Pancreas (tissue), 10 donors: Measurements from ENCODE around the gene MT1A. TPM values are rescaled to one million over a fixed set of nuclear protein-coding genes. Genes with fewer than 3 reads are reported as not detected.
"Not testable (repeated sequence)": the region's sequence is repeated elsewhere in the genome, so short reads cannot be mapped to it uniquely, and the experiment has no call there.

Experiments used
- ATAC-seq, 4 donors: fragments of 200-7000 bp; cut with Tn5 transposase; one replicate each; pipeline versions ENCODE4 v1.8.0 to v1.9.1; 2020; ENCODE audit warnings: mild to moderate bottlenecking in 4 of 4, moderate library complexity in 4 of 4
- DNase-seq, 6 donors: peaks; one replicate each; pipeline ENCODE4 v3.0.0-alpha.2; 2020
- FAIRE-seq: peaks from 2 replicates; lab custom pipeline; 2012; peaks lifted over from hg19 to GRCh38; lab: Jason Lieb, UNC
- H3K27ac ChIP-seq, 4 donors: fragments of 200-600 bp; sonication (generic); 1 replicate in 3 of 4; 2 replicates in 1 of 4; pipeline versions ENCODE4 v1.5.0 to v1.8.0; 2020
- H3K27me3 ChIP-seq, 4 donors: fragments of 200-600 bp; one replicate each; pipeline ENCODE4 v1.8.0; 2021
- H3K36me3 ChIP-seq, 3 donors: fragments of 200-600 bp; sonication (generic) in 1 of 3; one replicate each; pipeline versions ENCODE4 v1.5.0 to v1.8.0; 2020 to 2021
- H3K4me1 ChIP-seq, 3 donors: fragments of 200-600 bp; one replicate each; pipeline ENCODE4 v1.8.0; 2021
- H3K4me3 ChIP-seq, 4 donors: fragments of 200-600 bp; sonication (generic) in 2 of 4; one replicate each; pipeline versions ENCODE4 v1.5.0 to v1.8.0; 2020 to 2021
- H3K9me3 ChIP-seq, 4 donors: fragments of 200-600 bp; one replicate each; pipeline ENCODE4 v1.8.0; 2021
- WGBS, 2 donors: extraction: QIAGEN DNeasy Blood & Tissue Kit; methylation state at CpG; one replicate each; pipeline ENCODE4 v1.1.7; 2013; 5-methylcytosine and 5-hydroxymethylcytosine counted together
- intact Hi-C, 3 donors: fragments of 100-400 bp; cut with DNase I; formaldehyde crosslinking; loops; one replicate each; pipeline versions ENCODE4 v1.11.1 to v1.14.2; 2022
- polyA plus RNA-seq, 2 donors: library from polyadenylated mRNA; stranded (reverse); fragments of 200-250 nt; gene quantifications; one replicate each; pipeline ENCODE4 v1.2.3, GENCODE V29; 2013
- total RNA-seq, 6 donors: library from RNA; stranded (reverse); fragmentation: NEBNext Ultra II Directional in 4 of 6; extraction: Animal tissue kit (Norgen Biotek cat#: 25700) in 4 of 6; gene quantifications; one replicate each; pipeline versions ENCODE4 v1.2.1 to v1.2.4, GENCODE V29; 2021 to 2023
- TF ChIP-seq, protein P1 (sequence below), 4 donors: fragments of 200-600 bp; sonication (generic) in 3 of 4; IDR thresholded peaks; one replicate each; pipeline versions ENCODE4 v1.5.0 to v1.8.0; 2021; ENCODE audit warnings: antibody characterized with exemption in 4 of 4
- donor health status: healthy with polysubstance abuse.
- donor health status: DM: no; HTN: no; CAD: no; lungs with moderate emphysema.
- donor health status: DM: no; HTN: no; CAD: no.
- donor health status: control.
- donor health status: control.
- donor health status: Bipolar disorder and iron deficiency.
- donor health status: DM: yes; HTN: yes; CAD: no.
- donor health status: DM: no; HTN: no; CAD: no.
- donor health status: DM: no; HTN: no; CAD: no.
- donor health status: DM: yes; HTN: yes; CAD: no.

MT1A gene
- total and polyA plus RNA-seq, 8 donors, result 1.6 to 66.7 (median 4.4) TPM

- Histone ChIP-seq H3K27ac (peak overlapping the region; percentile 79 to 90 (median 84)), H3K27me3 (no peaks in the 10 kb centered on the region), H3K4me3 (peak overlapping the region; percentile 48 to 83 (median 64)), H3K9me3 (no peaks in the 10 kb centered on the region), H3K4me1 (peaks cover 4 to 12% (median 6%) of the 10 kb centered on the region in 3 donors), H3K36me3 (no peaks in the 10 kb centered on the region)
- TF ChIP-seq, protein P1, sequence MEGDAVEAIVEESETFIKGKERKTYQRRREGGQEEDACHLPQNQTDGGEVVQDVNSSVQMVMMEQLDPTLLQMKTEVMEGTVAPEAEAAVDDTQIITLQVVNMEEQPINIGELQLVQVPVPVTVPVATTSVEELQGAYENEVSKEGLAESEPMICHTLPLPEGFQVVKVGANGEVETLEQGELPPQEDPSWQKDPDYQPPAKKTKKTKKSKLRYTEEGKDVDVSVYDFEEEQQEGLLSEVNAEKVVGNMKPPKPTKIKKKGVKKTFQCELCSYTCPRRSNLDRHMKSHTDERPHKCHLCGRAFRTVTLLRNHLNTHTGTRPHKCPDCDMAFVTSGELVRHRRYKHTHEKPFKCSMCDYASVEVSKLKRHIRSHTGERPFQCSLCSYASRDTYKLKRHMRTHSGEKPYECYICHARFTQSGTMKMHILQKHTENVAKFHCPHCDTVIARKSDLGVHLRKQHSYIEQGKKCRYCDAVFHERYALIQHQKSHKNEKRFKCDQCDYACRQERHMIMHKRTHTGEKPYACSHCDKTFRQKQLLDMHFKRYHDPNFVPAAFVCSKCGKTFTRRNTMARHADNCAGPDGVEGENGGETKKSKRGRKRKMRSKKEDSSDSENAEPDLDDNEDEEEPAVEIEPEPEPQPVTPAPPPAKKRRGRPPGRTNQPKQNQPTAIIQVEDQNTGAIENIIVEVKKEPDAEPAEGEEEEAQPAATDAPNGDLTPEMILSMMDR (IDR thresholded peaks at IDR 0.05), result no peak
- FAIRE-seq (no peak), DNase-seq (peak in 3 of 6 donors; percentile 66 to 69 (median 68)), ATAC-seq (peak in 3 of 4 donors; percentile 10 to 24 (median 16))
- intact Hi-C loops, result no loop called here
- WGBS, 2 donors, result 2 to 6% methylated on average over 10 of the region's 10 CpGs
These were observed 19.9 kb downstream of the MT1A start for GRCh38 chr16:56658327-56658875.

GRCh38 chr16:56662357-56663354, 24.2 kb downstream of the MT1A start:
- FAIRE-seq, result no peak
- no peaks in the 10 kb centered on the region for H3K36me3 ChIP-seq

GRCh38 chr16:56664506-56664905, 26.0 kb downstream of the MT1A start:
- Histone ChIP-seq H3K4me3 (no peak overlapping the region), H3K9me3 (no peaks in the 10 kb centered on the region), H3K4me1 (peaks cover 2 to 4% (median 3%) of the 10 kb centered on the region in 3 donors), H3K36me3 (no peaks in the 10 kb centered on the region), H3K27me3 (no peaks in the 10 kb centered on the region), H3K27ac (no peak overlapping the region)
- intact Hi-C loops, result no loop called here
- no peak for FAIRE-seq
- TF ChIP-seq, protein P1 (IDR thresholded peaks at IDR 0.05), result no peak
- ATAC-seq, result no peak
- 86 to 96% methylated on average over 1 of the region's 1 CpG for WGBS, 2 donors
- no peak for DNase-seq

More at GRCh38 chr16:56662357-56663354, 24.2 kb downstream of the MT1A start:
- Histone ChIP-seq H3K27me3 (no peaks in the 10 kb centered on the region), H3K27ac (no peak overlapping the region), H3K4me1 (peaks cover 4 to 14% (median 6%) of the 10 kb centered on the region in 3 donors), H3K9me3 (no peaks in the 10 kb centered on the region), H3K4me3 (no peak overlapping the region)
- WGBS, 2 donors, result 61 to 62% methylated on average over 47 to 48 of the region's 48 CpGs
- TF ChIP-seq, protein P1 (IDR thresholded peaks at IDR 0.05), result no peak
- intact Hi-C loops, result no loop called here
- ATAC-seq (no peak), DNase-seq (no peak)

- DNase-seq, FAIRE-seq, intact Hi-C loops, H3K9me3 ChIP-seq, H3K36me3 ChIP-seq, H3K4me3 ChIP-seq, H3K27ac ChIP-seq, H3K4me1 ChIP-seq, ATAC-seq, H3K27me3 ChIP-seq: not testable (repeated sequence)
- 42 to 45% methylated on average over 8 of the region's 8 CpGs for WGBS, 2 donors
These were observed 27.1 kb downstream of the MT1A start for GRCh38 chr16:56665286-56666261.
